ENCODE measurements around the gene LSMEM2.

Gene LSMEM2

DNA sequence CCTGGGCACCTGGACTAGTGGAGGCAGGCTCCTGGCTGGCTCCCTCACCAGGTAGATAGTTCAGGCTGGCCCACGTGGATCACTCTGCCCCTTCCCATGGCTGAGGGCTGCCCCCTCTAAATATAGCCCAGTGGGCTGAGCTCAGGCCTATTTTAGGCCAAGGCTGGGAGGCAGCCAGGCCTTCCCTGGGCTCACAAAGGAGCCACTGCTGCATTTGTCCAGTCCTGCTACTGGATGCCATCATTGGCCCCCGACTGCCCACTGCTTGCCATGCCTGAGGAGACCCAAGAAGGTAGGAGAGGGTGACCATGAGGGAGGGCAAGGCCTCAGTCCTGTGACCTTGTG, at the start of gene LSMEM2:
Gene LSMEM2, plus strand, starts transcription at position 208 of the 345 bp plus-strand sequence. Its CDS starts 27 bp downstream, at position 235.
- no peaks in the 10 kb centered on the region for H3K36me3 Mint-ChIP-seq (ENCODE audit: low read depth)
- peaks cover 39% of the 10 kb centered on the region for H3K27me3 Mint-ChIP-seq (ENCODE audit: low read depth)
- H3K4me1 Mint-ChIP-seq (ENCODE audit: low read depth): peaks cover 12% of the 10 kb centered on the region
- no peak within 1 kb of the TSS for H3K4me3 Mint-ChIP-seq
- DNase-seq (ENCODE audit: low spot score): no peak
- H3K27ac Mint-ChIP-seq: no peak within 1 kb of the TSS
- H3K9me3 Mint-ChIP-seq: no peaks in the 10 kb centered on the region

GRCh38 chr3:50229490-50229889, 49.4 kb upstream of the LSMEM2 start:
- H3K27me3 Mint-ChIP-seq (ENCODE audit: low read depth): peaks cover 9% of the 10 kb centered on the region
- DNase-seq (ENCODE audit: low spot score): no peak
- peaks cover 3% of the 10 kb centered on the region for H3K36me3 Mint-ChIP-seq (ENCODE audit: low read depth)
- peak overlapping the region; percentile 46 for H3K4me3 Mint-ChIP-seq
- peak overlapping the region; percentile 73 for H3K27ac Mint-ChIP-seq
- H3K4me1 Mint-ChIP-seq (ENCODE audit: low read depth): peaks cover 30% of the 10 kb centered on the region
- H3K9me3 Mint-ChIP-seq: no peaks in the 10 kb centered on the region

- H3K4me3 Mint-ChIP-seq: no peak overlapping the region
- H3K27ac Mint-ChIP-seq: no peak overlapping the region
- no peak for DNase-seq (ENCODE audit: low spot score)
- H3K4me1 Mint-ChIP-seq (ENCODE audit: low read depth): peaks cover 28% of the 10 kb centered on the region
- H3K27me3 Mint-ChIP-seq (ENCODE audit: low read depth): peaks cover 4% of the 10 kb centered on the region
- peaks cover 3% of the 10 kb centered on the region for H3K36me3 Mint-ChIP-seq (ENCODE audit: low read depth)
- no peaks in the 10 kb centered on the region for H3K9me3 Mint-ChIP-seq
Measured at GRCh38 chr3:50230104-50230793, 48.6 kb upstream of the LSMEM2 start.

GRCh38 chr3:50230794-50231125, 48.1 kb upstream of the LSMEM2 start:
- Mint-ChIP-seq H3K4me1 (ENCODE audit: low read depth) (peaks cover 30% of the 10 kb centered on the region), H3K27ac (no peak overlapping the region)

DNA sequence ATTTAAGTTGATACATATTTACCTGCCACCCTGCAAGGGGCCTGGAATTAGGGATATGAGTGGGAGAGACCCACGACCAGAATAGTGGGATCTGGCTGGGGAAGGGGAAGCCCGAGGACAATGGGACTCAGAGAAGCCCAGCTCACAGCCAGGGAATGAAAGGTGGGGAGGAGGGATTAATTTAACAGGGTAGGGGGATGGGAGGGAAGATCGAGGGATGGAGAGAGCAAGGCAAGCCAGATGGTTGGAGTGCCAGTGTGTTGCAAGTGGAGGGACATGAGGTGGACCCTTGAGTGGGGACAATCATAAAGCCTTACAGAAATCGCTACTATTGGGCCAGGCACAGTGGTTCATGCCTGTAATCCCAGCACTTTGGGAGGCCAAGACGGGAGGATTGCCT, 47.3 kb upstream of the LSMEM2 start:
- DNase-seq (ENCODE audit: low spot score): no peak
- Mint-ChIP-seq H3K9me3 (no peaks in the 10 kb centered on the region), H3K27ac (no peak overlapping the region), H3K4me3 (no peak overlapping the region), H3K4me1 (ENCODE audit: low read depth) (peaks cover 25% of the 10 kb centered on the region), H3K27me3 (ENCODE audit: low read depth) (no peaks in the 10 kb centered on the region), H3K36me3 (ENCODE audit: low read depth) (peaks cover 4% of the 10 kb centered on the region)

More at GRCh38 chr3:50230794-50231125, 48.1 kb upstream of the LSMEM2 start:
- peaks cover 3% of the 10 kb centered on the region for H3K36me3 Mint-ChIP-seq (ENCODE audit: low read depth)
- peaks cover 2% of the 10 kb centered on the region for H3K27me3 Mint-ChIP-seq (ENCODE audit: low read depth)
- DNase-seq (ENCODE audit: low spot score): no peak
- no peak overlapping the region for H3K4me3 Mint-ChIP-seq
- no peaks in the 10 kb centered on the region for H3K9me3 Mint-ChIP-seq

- H3K4me1 Mint-ChIP-seq (ENCODE audit: low read depth): peaks cover 20% of the 10 kb centered on the region
Measured at GRCh38 chr3:50232303-50232702, 46.6 kb upstream of the LSMEM2 start.

GRCh38 chr3:50233176-50233575, 45.7 kb upstream of the LSMEM2 start:
- no peak overlapping the region for H3K27ac Mint-ChIP-seq

More at GRCh38 chr3:50232303-50232702, 46.6 kb upstream of the LSMEM2 start:
- Mint-ChIP-seq H3K27ac (no peak overlapping the region), H3K27me3 (ENCODE audit: low read depth) (no peaks in the 10 kb centered on the region), H3K36me3 (ENCODE audit: low read depth) (peaks cover 8% of the 10 kb centered on the region), H3K4me3 (no peak overlapping the region), H3K9me3 (no peaks in the 10 kb centered on the region)
- DNase-seq (ENCODE audit: low spot score): no peak

DNA sequence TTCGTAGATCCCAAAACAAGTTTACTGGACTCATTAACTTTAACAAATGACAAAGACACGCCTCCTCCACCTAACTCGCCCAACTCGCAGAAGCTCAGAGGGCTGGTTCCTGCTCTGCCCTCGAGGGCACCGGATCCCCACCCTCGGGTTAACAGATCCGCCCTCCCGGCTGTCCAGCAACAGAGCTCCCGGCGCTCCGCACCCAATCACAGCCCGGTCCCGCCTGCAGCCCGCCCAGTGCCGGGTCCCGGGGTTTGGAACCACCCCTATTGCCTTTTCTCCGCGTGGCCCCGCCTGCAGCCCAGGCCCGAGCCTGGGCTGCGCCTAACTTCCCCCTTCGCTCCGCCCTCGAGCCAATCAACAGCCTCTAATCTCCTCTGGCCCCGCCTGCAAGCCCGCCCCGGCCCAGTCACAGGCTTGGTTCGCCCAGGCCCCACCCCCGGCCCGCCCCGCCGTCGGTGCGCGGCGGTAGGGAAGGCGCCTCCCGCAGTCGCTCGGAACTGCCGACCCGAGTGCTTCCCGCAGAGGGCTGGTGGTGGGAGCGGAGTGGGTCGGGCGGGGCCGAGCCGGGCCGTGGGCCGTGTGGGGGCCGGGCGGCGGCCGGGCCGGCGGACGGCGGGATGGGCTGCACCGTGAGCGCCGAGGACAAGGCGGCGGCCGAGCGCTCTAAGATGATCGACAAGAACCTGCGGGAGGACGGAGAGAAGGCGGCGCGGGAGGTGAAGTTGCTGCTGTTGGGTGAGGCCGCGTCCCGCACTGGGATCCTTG, 43.0 kb upstream of the LSMEM2 start, which contains the start of gene GNAI2:
Gene GNAI2, plus strand, starts transcription at position 489 of the 768 bp plus-strand sequence. Its CDS starts 132 bp downstream, at position 621.
- H3K4me1 Mint-ChIP-seq (ENCODE audit: low read depth): peaks cover 26% of the 10 kb centered on the region
- no peaks in the 10 kb centered on the region for H3K27me3 Mint-ChIP-seq (ENCODE audit: low read depth)
- H3K4me3 Mint-ChIP-seq: peak within 1 kb of the TSS; percentile 99
- H3K9me3 Mint-ChIP-seq: no peaks in the 10 kb centered on the region
- peak; percentile 99 for DNase-seq (ENCODE audit: low spot score)
- H3K27ac Mint-ChIP-seq: peak within 1 kb of the TSS; percentile 94
- peaks cover 35% of the 10 kb centered on the region for H3K36me3 Mint-ChIP-seq (ENCODE audit: low read depth)

More at GRCh38 chr3:50233176-50233575, 45.7 kb upstream of the LSMEM2 start:
- H3K27me3 Mint-ChIP-seq (ENCODE audit: low read depth): no peaks in the 10 kb centered on the region
- H3K9me3 Mint-ChIP-seq: no peaks in the 10 kb centered on the region
- no peak for DNase-seq (ENCODE audit: low spot score)
- peaks cover 15% of the 10 kb centered on the region for H3K36me3 Mint-ChIP-seq (ENCODE audit: low read depth)
- peaks cover 19% of the 10 kb centered on the region for H3K4me1 Mint-ChIP-seq (ENCODE audit: low read depth)
- no peak overlapping the region for H3K4me3 Mint-ChIP-seq

DNA sequence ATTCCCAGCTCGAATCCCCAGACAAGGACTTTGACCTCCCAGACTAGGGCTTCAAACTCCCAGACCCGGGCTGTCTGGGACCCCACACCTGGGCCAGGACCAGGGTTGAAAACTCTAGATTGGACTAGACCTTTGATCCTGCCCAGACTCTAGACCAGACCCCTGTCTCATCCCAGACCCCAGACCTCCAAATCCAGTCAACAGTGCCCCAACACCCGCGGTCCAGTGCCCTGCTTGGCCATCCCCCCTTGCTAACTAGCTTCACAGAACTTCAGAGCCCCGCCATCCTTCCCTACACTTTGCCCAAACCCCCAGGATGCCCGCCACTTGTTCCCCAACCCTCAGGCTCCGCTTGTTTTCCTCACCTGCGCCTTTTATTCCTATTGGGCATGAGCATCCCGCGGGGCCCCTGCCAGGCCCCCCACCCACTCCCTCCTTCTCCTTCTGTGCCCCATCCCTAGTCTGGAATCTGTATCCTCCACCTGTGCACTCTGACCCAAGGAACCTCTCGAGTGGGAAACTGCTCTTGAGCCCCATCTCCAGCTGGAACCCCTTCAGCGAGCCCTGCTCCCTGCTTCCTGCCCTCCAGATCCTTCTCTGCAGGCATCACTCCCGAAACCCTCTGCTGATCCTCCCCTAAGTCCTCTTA, 42.3 kb upstream of the LSMEM2 start:
- Mint-ChIP-seq H3K4me1 (ENCODE audit: low read depth) (peaks cover 31% of the 10 kb centered on the region), H3K27me3 (ENCODE audit: low read depth) (no peaks in the 10 kb centered on the region), H3K36me3 (ENCODE audit: low read depth) (peaks cover 38% of the 10 kb centered on the region), H3K9me3 (no peaks in the 10 kb centered on the region), H3K27ac (peak overlapping the region; percentile 94), H3K4me3 (peak overlapping the region; percentile 99)
- no peak for DNase-seq (ENCODE audit: low spot score)

DNA sequence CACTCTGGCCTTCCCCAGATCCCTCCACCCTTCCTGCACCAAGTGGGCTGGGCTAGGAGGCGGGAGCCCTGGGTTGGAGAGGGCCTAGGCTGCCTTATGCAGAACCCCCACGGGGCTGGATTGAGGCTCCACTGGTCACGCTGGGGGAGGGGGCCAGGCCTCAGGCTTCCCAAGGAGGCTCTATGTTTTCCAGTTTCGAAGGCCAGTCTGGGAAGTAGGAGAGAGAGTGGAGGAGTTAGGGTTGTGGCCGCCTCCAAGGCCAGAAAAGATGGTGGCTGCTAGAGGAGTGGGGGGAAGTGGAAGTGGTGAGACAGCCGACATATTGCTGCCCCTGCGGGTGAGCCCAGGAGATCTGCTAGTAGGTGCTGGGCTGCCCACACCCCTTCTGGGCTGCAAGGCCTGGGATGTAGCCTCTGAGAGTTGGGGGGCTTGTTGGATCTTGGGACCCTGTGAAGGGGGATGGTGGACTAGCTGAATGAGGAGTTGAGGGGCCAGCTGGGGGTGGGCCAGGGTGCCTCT, 41.7 kb upstream of the LSMEM2 start:
- Mint-ChIP-seq H3K4me3 (peak overlapping the region; percentile 99), H3K4me1 (ENCODE audit: low read depth) (peaks cover 37% of the 10 kb centered on the region), H3K27ac (peak overlapping the region; percentile 94), H3K36me3 (ENCODE audit: low read depth) (peaks cover 40% of the 10 kb centered on the region), H3K9me3 (no peaks in the 10 kb centered on the region), H3K27me3 (ENCODE audit: low read depth) (no peaks in the 10 kb centered on the region)
- peak; percentile 30 for DNase-seq (ENCODE audit: low spot score)

- H3K27ac Mint-ChIP-seq: peak overlapping the region; percentile 94
- H3K4me3 Mint-ChIP-seq: peak overlapping the region; percentile 99
- peaks cover 44% of the 10 kb centered on the region for H3K4me1 Mint-ChIP-seq (ENCODE audit: low read depth)
- H3K36me3 Mint-ChIP-seq (ENCODE audit: low read depth): peaks cover 44% of the 10 kb centered on the region
- H3K27me3 Mint-ChIP-seq (ENCODE audit: low read depth): no peaks in the 10 kb centered on the region
- DNase-seq (ENCODE audit: low spot score): peak; percentile 91
- H3K9me3 Mint-ChIP-seq: no peaks in the 10 kb centered on the region
Measured at GRCh38 chr3:50237754-50238548, 40.9 kb upstream of the LSMEM2 start.

- no peak for DNase-seq (ENCODE audit: low spot score)
- no peaks in the 10 kb centered on the region for H3K9me3 Mint-ChIP-seq
- peak overlapping the region; percentile 94 for H3K27ac Mint-ChIP-seq
- H3K4me3 Mint-ChIP-seq: peak overlapping the region; percentile 99
- peaks cover 42% of the 10 kb centered on the region for H3K36me3 Mint-ChIP-seq (ENCODE audit: low read depth)
- peaks cover 44% of the 10 kb centered on the region for H3K4me1 Mint-ChIP-seq (ENCODE audit: low read depth)
- no peaks in the 10 kb centered on the region for H3K27me3 Mint-ChIP-seq (ENCODE audit: low read depth)
Measured at GRCh38 chr3:50238549-50239026, 40.3 kb upstream of the LSMEM2 start.

DNA sequence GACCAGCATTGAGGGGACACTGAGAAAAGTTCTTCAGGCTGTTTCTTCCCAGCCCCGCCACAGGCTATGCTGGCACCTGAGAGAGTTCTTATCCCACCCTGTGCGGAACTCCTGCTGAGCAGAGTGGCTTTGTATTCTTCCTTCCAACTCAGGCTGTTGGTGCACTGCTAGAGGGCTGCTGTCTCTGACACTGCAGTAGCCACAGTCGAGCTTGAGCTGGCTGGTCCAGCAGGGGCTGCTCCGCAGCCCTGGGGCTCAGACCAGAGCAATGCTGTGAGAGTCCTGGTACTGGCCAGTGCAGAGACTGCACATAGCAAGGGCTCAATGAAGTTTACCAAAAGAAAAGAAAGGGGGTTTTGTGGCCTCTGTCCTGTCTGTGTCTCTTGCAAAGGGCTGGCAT, 39.2 kb upstream of the LSMEM2 start:
- H3K36me3 Mint-ChIP-seq (ENCODE audit: low read depth): peaks cover 43% of the 10 kb centered on the region
- H3K4me3 Mint-ChIP-seq: peak overlapping the region; percentile 99
- H3K27ac Mint-ChIP-seq: peak overlapping the region; percentile 94
- DNase-seq (ENCODE audit: low spot score): no peak
- no peaks in the 10 kb centered on the region for H3K9me3 Mint-ChIP-seq
- no peaks in the 10 kb centered on the region for H3K27me3 Mint-ChIP-seq (ENCODE audit: low read depth)
- H3K4me1 Mint-ChIP-seq (ENCODE audit: low read depth): peaks cover 51% of the 10 kb centered on the region
